ENCODE measurements around the gene GADD45B.

Gene GADD45B

DNA sequence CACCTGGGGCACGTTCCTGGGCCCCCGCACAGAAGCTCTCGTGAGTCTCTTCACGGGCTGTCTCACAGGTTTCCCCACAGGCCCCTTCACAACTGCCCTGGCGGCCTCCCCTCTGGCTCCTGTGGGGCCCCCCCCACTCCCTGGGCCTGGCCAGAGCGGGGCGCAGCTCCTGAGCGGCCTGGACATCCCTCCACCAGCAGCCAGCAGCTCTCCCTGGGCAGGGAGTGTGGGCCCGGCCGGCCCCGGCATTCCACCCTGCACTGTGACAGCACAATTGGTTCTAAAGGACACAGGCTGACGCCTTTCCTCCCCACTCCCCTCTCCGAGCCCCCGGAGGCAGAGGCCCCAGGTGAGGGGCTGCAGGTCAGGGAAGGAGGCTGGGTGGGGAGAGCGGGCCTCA, 39.0 kb upstream of the GADD45B start:
- TF ChIP-seq, protein P1, sequence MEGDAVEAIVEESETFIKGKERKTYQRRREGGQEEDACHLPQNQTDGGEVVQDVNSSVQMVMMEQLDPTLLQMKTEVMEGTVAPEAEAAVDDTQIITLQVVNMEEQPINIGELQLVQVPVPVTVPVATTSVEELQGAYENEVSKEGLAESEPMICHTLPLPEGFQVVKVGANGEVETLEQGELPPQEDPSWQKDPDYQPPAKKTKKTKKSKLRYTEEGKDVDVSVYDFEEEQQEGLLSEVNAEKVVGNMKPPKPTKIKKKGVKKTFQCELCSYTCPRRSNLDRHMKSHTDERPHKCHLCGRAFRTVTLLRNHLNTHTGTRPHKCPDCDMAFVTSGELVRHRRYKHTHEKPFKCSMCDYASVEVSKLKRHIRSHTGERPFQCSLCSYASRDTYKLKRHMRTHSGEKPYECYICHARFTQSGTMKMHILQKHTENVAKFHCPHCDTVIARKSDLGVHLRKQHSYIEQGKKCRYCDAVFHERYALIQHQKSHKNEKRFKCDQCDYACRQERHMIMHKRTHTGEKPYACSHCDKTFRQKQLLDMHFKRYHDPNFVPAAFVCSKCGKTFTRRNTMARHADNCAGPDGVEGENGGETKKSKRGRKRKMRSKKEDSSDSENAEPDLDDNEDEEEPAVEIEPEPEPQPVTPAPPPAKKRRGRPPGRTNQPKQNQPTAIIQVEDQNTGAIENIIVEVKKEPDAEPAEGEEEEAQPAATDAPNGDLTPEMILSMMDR (IDR thresholded peaks at IDR 0.05; ENCODE audit: low read depth, low read length, poor library complexity, severe bottlenecking), result no peak
- no peak for TF ChIP-seq EZH2phosphoT487 (IDR thresholded peaks at IDR 0.05; ENCODE audit: borderline replicate concordance, low read length)
- H3K27me3 ChIP-seq (ENCODE audit: control insufficient read depth, low read length), result no peaks in the 10 kb centered on the region
- no peak overlapping the region for H3K27ac ChIP-seq (ENCODE audit: low read depth, low read length)
- peaks cover 28% of the 10 kb centered on the region for H3K79me2 ChIP-seq (ENCODE audit: control insufficient read depth, low read length)
- no peak overlapping the region for H3K4me2 ChIP-seq (ENCODE audit: low read length)
- no peak overlapping the region for H3K4me3 ChIP-seq (ENCODE audit: low read length)
- H3K36me3 ChIP-seq (ENCODE audit: control insufficient read depth, low read length), result peaks cover 68% of the 10 kb centered on the region
- H3K4me1 ChIP-seq (ENCODE audit: control insufficient read depth, low read length), result no peaks in the 10 kb centered on the region
- H4K20me1 ChIP-seq (ENCODE audit: control insufficient read depth, insufficient read depth, low read depth, low read length), result no peaks in the 10 kb centered on the region
- H3K9me2 ChIP-seq (replicated peaks; ENCODE audit: control insufficient read depth, low read length), result no peaks in the 10 kb centered on the region
- H3F3A ChIP-seq (ENCODE audit: control insufficient read depth, insufficient read depth), result no peaks in the 10 kb centered on the region; the same call in 1 of the 2 replicates
- no peaks in the 10 kb centered on the region for H3K9me3 ChIP-seq (ENCODE audit: control insufficient read depth, insufficient read depth, low read length)

DNA sequence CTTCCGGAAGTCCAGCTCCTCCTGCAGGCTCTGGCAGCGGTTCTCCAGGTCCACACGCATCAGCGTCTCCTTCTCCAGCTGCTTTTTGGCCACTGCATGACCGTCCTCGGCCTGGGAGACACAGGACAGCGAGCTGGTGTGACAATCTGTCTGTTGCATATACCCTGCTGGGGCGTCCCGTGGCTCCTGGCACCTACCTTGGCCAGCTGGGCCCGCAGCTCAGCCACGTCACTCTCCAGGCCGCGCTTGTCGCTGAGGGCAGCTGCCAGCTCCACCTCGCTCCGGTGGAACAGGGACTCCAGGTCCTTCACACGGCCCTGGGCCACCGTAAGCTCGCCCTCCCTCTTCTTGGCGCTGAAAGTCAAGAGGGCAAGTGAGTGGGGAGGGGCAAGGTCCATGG, 37.7 kb upstream of the GADD45B start:
- Histone ChIP-seq H3K4me3 (ENCODE audit: low read length) (no peak overlapping the region), H3K36me3 (ENCODE audit: control insufficient read depth, low read length) (peaks cover 71% of the 10 kb centered on the region), H3K4me1 (ENCODE audit: control insufficient read depth, low read length) (no peaks in the 10 kb centered on the region), H3K79me2 (ENCODE audit: control insufficient read depth, low read length) (peaks cover 39% of the 10 kb centered on the region), H4K20me1 (ENCODE audit: control insufficient read depth, insufficient read depth, low read depth, low read length) (no peaks in the 10 kb centered on the region), H3K9me3 (ENCODE audit: control insufficient read depth, insufficient read depth, low read length) (no peaks in the 10 kb centered on the region), H3F3A (ENCODE audit: control insufficient read depth, insufficient read depth) (no peaks in the 10 kb centered on the region), H3K4me2 (ENCODE audit: low read length) (no peak overlapping the region), H3K27me3 (ENCODE audit: control insufficient read depth, low read length) (no peaks in the 10 kb centered on the region), H3K9me2 (replicated peaks; ENCODE audit: control insufficient read depth, low read length) (no peaks in the 10 kb centered on the region), H3K27ac (ENCODE audit: low read depth, low read length) (no peak overlapping the region)
- TF ChIP-seq EZH2phosphoT487 (IDR thresholded peaks at IDR 0.05; ENCODE audit: borderline replicate concordance, low read length), result no peak
- TF ChIP-seq, protein P1 (IDR thresholded peaks at IDR 0.05; ENCODE audit: low read depth, low read length, poor library complexity, severe bottlenecking), result no peak

DNA sequence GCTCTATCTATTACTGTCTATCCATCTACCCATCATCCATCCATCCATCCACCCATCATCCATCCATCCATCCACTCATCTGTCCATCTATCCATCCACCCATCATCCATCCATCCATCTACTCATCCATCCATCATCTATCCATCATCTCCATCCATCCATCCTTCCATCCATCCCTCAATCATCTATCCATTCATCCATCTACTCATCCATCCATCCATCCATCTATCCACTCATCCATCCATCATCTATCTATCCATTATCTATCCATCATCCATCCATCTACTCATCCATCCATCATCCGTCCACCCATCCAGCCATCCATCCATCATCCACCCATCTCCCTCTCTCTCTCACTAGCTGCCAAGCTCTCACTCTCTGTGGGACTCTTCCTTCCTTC, 35.4 kb upstream of the GADD45B start:
- H3K4me2 ChIP-seq (ENCODE audit: low read length), result no peak overlapping the region
- H3K9me2 ChIP-seq (replicated peaks; ENCODE audit: control insufficient read depth, low read length), result no peaks in the 10 kb centered on the region
- H3K36me3 ChIP-seq (ENCODE audit: control insufficient read depth, low read length), result peaks cover 75% of the 10 kb centered on the region
- no peaks in the 10 kb centered on the region for H3K27me3 ChIP-seq (ENCODE audit: control insufficient read depth, low read length)
- no peak overlapping the region for H3K4me3 ChIP-seq (ENCODE audit: low read length)
- H3K9me3 ChIP-seq (ENCODE audit: control insufficient read depth, insufficient read depth, low read length), result no peaks in the 10 kb centered on the region
- H3K79me2 ChIP-seq (ENCODE audit: control insufficient read depth, low read length), result peaks cover 62% of the 10 kb centered on the region
- no peaks in the 10 kb centered on the region for H3F3A ChIP-seq (ENCODE audit: control insufficient read depth, insufficient read depth)
- peaks cover 11% of the 10 kb centered on the region; the same call in 1 of the 2 replicates for H4K20me1 ChIP-seq (ENCODE audit: control insufficient read depth, insufficient read depth, low read depth, low read length)
- no peaks in the 10 kb centered on the region for H3K4me1 ChIP-seq (ENCODE audit: control insufficient read depth, low read length)
- no peak overlapping the region for H3K27ac ChIP-seq (ENCODE audit: low read depth, low read length)
- TF ChIP-seq, protein P1 (IDR thresholded peaks at IDR 0.05; ENCODE audit: low read depth, low read length, poor library complexity, severe bottlenecking), result no peak
- no peak for TF ChIP-seq EZH2phosphoT487 (IDR thresholded peaks at IDR 0.05; ENCODE audit: borderline replicate concordance, low read length)
